GM12873 (cell line): ENCODE results near the gene ABCA9.

Source experiments
- CTCF ChIP-seq: IDR thresholded peaks from 2 replicates; pipeline ENCODE4 v1.5.1; 2012; ENCODE audit warnings: low read depth, mild to moderate bottlenecking, moderate library complexity, low read length, control low read depth; ENCODE audit not compliant: insufficient read depth; ENCODE audit errors: missing control alignments

Gene ABCA9

GRCh38 chr17:68927516-68927915 lies 133.2 kb downstream of the ABCA9 start:
- TF ChIP-seq CTCF: no peak

- TF ChIP-seq CTCF: no peak
These were observed 135.7 kb downstream of the ABCA9 start for GRCh38 chr17:68924793-68925720.
